OCI-LY1 (cell line): ENCODE data around the gene RANBP3L.
A peak's percentile ranks its signal among the peaks of the same experiment; 100 is the strongest.

Experiments used
- H2AFZ ChIP-seq: fragments of 200-600 bp; sonication (generic), shearing (Covaris generic); 2 replicates; pipeline ENCODE4 v1.6.0; 2014; ENCODE audit warnings: antibody characterized with exemption, mild to moderate bottlenecking, low read length
- H3F3A ChIP-seq: fragments of 200-600 bp; sonication (generic), shearing (Covaris generic); 2 replicates; pipeline ENCODE4 v1.6.0; 2014; ENCODE audit warnings: mild to moderate bottlenecking, antibody characterized with exemption, low read length, moderate library complexity; ENCODE audit not compliant: insufficient read depth
- H3K27ac ChIP-seq: fragments of 200-600 bp; sonication (generic); 2 replicates; pipeline ENCODE4 v1.5.1; 2014; ENCODE audit warnings: low read length, mixed run types, mild to moderate bottlenecking, low read depth; ENCODE audit not compliant: poor library complexity, severe bottlenecking
- H3K27me3 ChIP-seq: fragments of 200-600 bp; sonication (generic); 2 replicates; pipeline ENCODE4 v1.6.0; 2014; ENCODE audit warnings: antibody characterized with exemption, mild to moderate bottlenecking, low read length, moderate library complexity; ENCODE audit not compliant: insufficient read depth
- H3K36me3 ChIP-seq: fragments of 200-600 bp; sonication (generic); 2 replicates; pipeline ENCODE4 v1.6.1; 2014; ENCODE audit warnings: mild to moderate bottlenecking, antibody characterized with exemption, low read length, moderate library complexity, mixed read lengths; ENCODE audit not compliant: insufficient read depth
- H3K4me1 ChIP-seq: fragments of 200-600 bp; sonication (generic); 2 replicates; pipeline ENCODE4 v1.5.1; 2014; ENCODE audit warnings: mild to moderate bottlenecking, low read length, moderate library complexity; ENCODE audit not compliant: insufficient read depth, severe bottlenecking
- H3K4me2 ChIP-seq: fragments of 200-600 bp; sonication (generic), shearing (Covaris generic); 2 replicates; pipeline ENCODE4 v1.6.1; 2014; ENCODE audit warnings: low read length
- H3K4me3 ChIP-seq: fragments of 200-600 bp; sonication (generic); 2 replicates; pipeline ENCODE4 v1.5.1; 2014; ENCODE audit warnings: low read length, low read depth, mild to moderate bottlenecking, mixed read lengths; ENCODE audit not compliant: poor library complexity, severe bottlenecking
- H3K79me2 ChIP-seq: fragments of 200-600 bp; shearing (Covaris generic); 2 replicates; pipeline ENCODE4 v1.6.1; 2016; ENCODE audit warnings: mixed run types, low read length, mixed read lengths; ENCODE audit not compliant: insufficient read depth
- H3K9ac ChIP-seq: fragments of 200-600 bp; sonication (generic), shearing (Covaris generic); 2 replicates; pipeline ENCODE4 v1.6.1; 2014; ENCODE audit warnings: mild to moderate bottlenecking, low read length, mixed read lengths
- H3K9me2 ChIP-seq: fragments of 200-600 bp; sonication (generic), shearing (Covaris generic); 2 replicates; pipeline ENCODE4 v1.6.1; 2014; ENCODE audit warnings: low read depth, mild to moderate bottlenecking, low read length, mixed read lengths
- H3K9me3 ChIP-seq: fragments of 200-600 bp; shearing (Covaris generic); 2 replicates; pipeline ENCODE4 v1.6.1; 2014; ENCODE audit warnings: low read length, mixed read lengths
- H4K20me1 ChIP-seq: fragments of 200-600 bp; sonication (generic), shearing (Covaris generic); 2 replicates; pipeline ENCODE4 v1.6.0; 2016; ENCODE audit warnings: mild to moderate bottlenecking, low read length; ENCODE audit not compliant: insufficient read depth
- CTCF ChIP-seq: fragments of 200-600 bp; sonication (generic), shearing (Covaris generic); IDR thresholded peaks from 2 replicates; pipeline ENCODE4 v1.5.1; 2017; ENCODE audit warnings: mild to moderate bottlenecking, antibody characterized with exemption, low read length, moderate library complexity, mixed read lengths
- EZH2 ChIP-seq: fragments of 200-600 bp; sonication (generic), shearing (Covaris generic); IDR thresholded peaks from 2 replicates; pipeline ENCODE4 v1.8.0; 2017; ENCODE audit warnings: borderline replicate concordance, mixed run types, mild to moderate bottlenecking, antibody characterized with exemption, low read length, moderate library complexity, mixed read lengths

Gene RANBP3L

GRCh38 chr5:36310138-36310537, 8.4 kb upstream of the RANBP3L start:
- H3K36me3 ChIP-seq: no peaks in the 10 kb centered on the region
- no peaks in the 10 kb centered on the region for H3K79me2 ChIP-seq
- H3K4me3 ChIP-seq: no peak overlapping the region
- H3K9me2 ChIP-seq: no peaks in the 10 kb centered on the region
- no peak overlapping the region for H3K27ac ChIP-seq
- H4K20me1 ChIP-seq: no peaks in the 10 kb centered on the region
- H3F3A ChIP-seq: no peaks in the 10 kb centered on the region
- H2AFZ ChIP-seq: no peak overlapping the region
- H3K9ac ChIP-seq: no peak overlapping the region
- H3K9me3 ChIP-seq: no peaks in the 10 kb centered on the region
- no peak overlapping the region for H3K4me2 ChIP-seq
- no peak for TF ChIP-seq CTCF
- TF ChIP-seq EZH2: no peak
- H3K4me1 ChIP-seq: no peaks in the 10 kb centered on the region
- no peaks in the 10 kb centered on the region for H3K27me3 ChIP-seq

- Histone ChIP-seq H3K4me2 (no peak overlapping the region), H3K9me3 (no peaks in the 10 kb centered on the region)
Measured at GRCh38 chr5:36305571-36306326, 4.0 kb upstream of the RANBP3L start.

GRCh38 chr5:36304095-36304805, 2.5 kb upstream of the RANBP3L start:
- Histone ChIP-seq H3F3A (no peaks in the 10 kb centered on the region), H3K4me2 (no peak overlapping the region), H3K9me3 (no peaks in the 10 kb centered on the region), H3K79me2 (no peaks in the 10 kb centered on the region), H3K27me3 (no peaks in the 10 kb centered on the region), H3K4me1 (no peaks in the 10 kb centered on the region), H2AFZ (no peak overlapping the region), H3K9ac (no peak overlapping the region), H4K20me1 (no peaks in the 10 kb centered on the region), H3K4me3 (no peak overlapping the region), H3K9me2 (no peaks in the 10 kb centered on the region), H3K27ac (no peak overlapping the region), H3K36me3 (no peaks in the 10 kb centered on the region)
- TF ChIP-seq CTCF (no peak), EZH2 (no peak)

More at GRCh38 chr5:36305571-36306326, 4.0 kb upstream of the RANBP3L start:
- Histone ChIP-seq H4K20me1 (no peaks in the 10 kb centered on the region), H3K9ac (no peak overlapping the region), H3K4me3 (no peak overlapping the region), H3K9me2 (no peaks in the 10 kb centered on the region), H3K27me3 (no peaks in the 10 kb centered on the region), H3K36me3 (no peaks in the 10 kb centered on the region), H2AFZ (no peak overlapping the region), H3K27ac (no peak overlapping the region), H3K79me2 (no peaks in the 10 kb centered on the region), H3K4me1 (no peaks in the 10 kb centered on the region), H3F3A (no peaks in the 10 kb centered on the region)
- TF ChIP-seq EZH2 (no peak), CTCF (peak; percentile 89)
